Mesothelial cell of epicardium (in vitro differentiated cells): ENCODE data around the gene RAB6A. TPM values are rescaled to one million over a fixed set of nuclear protein-coding genes. Genes with fewer than 3 reads are reported as not detected.

ENCODE experiments used
- DNase-seq, 2 experiments: peaks; one replicate each; pipeline ENCODE4 v3.0.0; 2021; ENCODE audit warnings: low spot score in 2 of 2; ENCODE audit not compliant: unreplicated experiment in 2 of 2
- H3K27ac Mint-ChIP-seq: 2 replicates; pipeline ENCODE4 v1.8.0; 2021; ENCODE audit warnings: mixed read lengths
- H3K27me3 Mint-ChIP-seq: 2 replicates; pipeline ENCODE4 v1.8.0; 2021; ENCODE audit warnings: low read depth, mixed read lengths
- H3K36me3 Mint-ChIP-seq: 2 replicates; pipeline ENCODE4 v1.8.0; 2021; ENCODE audit warnings: mixed read lengths
- H3K4me1 Mint-ChIP-seq: 2 replicates; pipeline ENCODE4 v1.8.0; 2021; ENCODE audit warnings: mixed read lengths
- H3K4me3 Mint-ChIP-seq: 2 replicates; pipeline ENCODE4 v1.8.0; 2021; ENCODE audit warnings: mild to moderate bottlenecking, moderate library complexity, mixed read lengths
- H3K9me3 Mint-ChIP-seq: 2 replicates; pipeline ENCODE4 v1.8.0; 2021; ENCODE audit warnings: mixed read lengths
- CTCF ChIP-seq: fragments of 200-600 bp; sonication (generic); IDR thresholded peaks from one replicate; pipeline ENCODE4 v1.5.0; 2021; ENCODE audit warnings: antibody characterized with exemption; ENCODE audit not compliant: unreplicated experiment
- total RNA-seq: library from RNA; stranded (reverse); gene quantifications from 3 replicates; pipeline ENCODE4 v1.2.1, GENCODE V29; 2021

Gene RAB6A
- total RNA-seq, 1 donor from 2014 or later: 66.3 TPM

- Mint-ChIP-seq H3K4me1 (peaks cover 13% of the 10 kb centered on the region), H3K4me3 (no peak overlapping the region), H3K9me3 (no peaks in the 10 kb centered on the region), H3K36me3 (no peaks in the 10 kb centered on the region), H3K27ac (no peak overlapping the region), H3K27me3 (no peaks in the 10 kb centered on the region)
- no peak for DNase-seq
- no peak for TF ChIP-seq CTCF
These were observed 105.2 kb downstream of the RAB6A start for GRCh38 chr11:73655686-73656085.

- H3K27ac Mint-ChIP-seq: no peak overlapping the region
- peaks cover 9% of the 10 kb centered on the region for H3K4me1 Mint-ChIP-seq
- H3K9me3 Mint-ChIP-seq: no peaks in the 10 kb centered on the region
- H3K4me3 Mint-ChIP-seq: no peak overlapping the region
- H3K36me3 Mint-ChIP-seq: no peaks in the 10 kb centered on the region
- no peak for TF ChIP-seq CTCF
- DNase-seq: no peak
- H3K27me3 Mint-ChIP-seq: no peaks in the 10 kb centered on the region
These were observed 106.3 kb downstream of the RAB6A start for GRCh38 chr11:73654482-73655021.

GRCh38 chr11:73653996-73654395 lies 106.9 kb downstream of the RAB6A start:
- Mint-ChIP-seq H3K27ac (no peak overlapping the region), H3K27me3 (no peaks in the 10 kb centered on the region), H3K36me3 (no peaks in the 10 kb centered on the region), H3K4me3 (no peak overlapping the region), H3K4me1 (peaks cover 9% of the 10 kb centered on the region), H3K9me3 (no peaks in the 10 kb centered on the region)
- no peak for DNase-seq
- no peak for TF ChIP-seq CTCF

GRCh38 chr11:73652856-73653559 lies 107.9 kb downstream of the RAB6A start:
- Mint-ChIP-seq H3K36me3 (no peaks in the 10 kb centered on the region), H3K27me3 (no peaks in the 10 kb centered on the region), H3K27ac (no peak overlapping the region), H3K4me1 (peaks cover 9% of the 10 kb centered on the region), H3K4me3 (no peak overlapping the region), H3K9me3 (no peaks in the 10 kb centered on the region)
- DNase-seq: no peak
- no peak for TF ChIP-seq CTCF

GRCh38 chr11:73652046-73652730 lies 108.7 kb downstream of the RAB6A start:
- H3K9me3 Mint-ChIP-seq: no peaks in the 10 kb centered on the region
- H3K27ac Mint-ChIP-seq: no peak overlapping the region
- no peaks in the 10 kb centered on the region for H3K36me3 Mint-ChIP-seq
- no peak for DNase-seq
- H3K4me3 Mint-ChIP-seq: no peak overlapping the region
- H3K27me3 Mint-ChIP-seq: no peaks in the 10 kb centered on the region
- no peak for TF ChIP-seq CTCF
- peaks cover 11% of the 10 kb centered on the region for H3K4me1 Mint-ChIP-seq
